ENCODE results near the gene CAPN13.

The CAPN13 gene

GRCh38 chr2:30769481-30769780 is 37.8 kb downstream of the CAPN13 start:
- H3K27me3 ChIP-seq (ENCODE audit: insufficient read depth, low read length): no peaks in the 10 kb centered on the region
- no peak overlapping the region for H3K9ac ChIP-seq (ENCODE audit: low read length)
- no peaks in the 10 kb centered on the region for H3K9me3 ChIP-seq (ENCODE audit: low read length)
- H3K4me1 ChIP-seq (ENCODE audit: insufficient read depth, low read length, severe bottlenecking): no peaks in the 10 kb centered on the region
- H3K27ac ChIP-seq (ENCODE audit: low read depth, low read length, poor library complexity, severe bottlenecking): no peak overlapping the region
- no peak overlapping the region for H3K4me2 ChIP-seq (ENCODE audit: low read length)
- no peak overlapping the region for H2AFZ ChIP-seq (ENCODE audit: low read length)
- TF ChIP-seq CTCF (IDR thresholded peaks at IDR 0.05; ENCODE audit: low read length) (no peak), EZH2 (IDR thresholded peaks at IDR 0.05; ENCODE audit: borderline replicate concordance, low read length) (no peak)
- no peaks in the 10 kb centered on the region for H3K79me2 ChIP-seq (ENCODE audit: insufficient read depth, low read length)
- H3F3A ChIP-seq (ENCODE audit: insufficient read depth, low read length): no peaks in the 10 kb centered on the region
- H4K20me1 ChIP-seq (ENCODE audit: insufficient read depth, low read length): no peaks in the 10 kb centered on the region
- no peak overlapping the region for H3K4me3 ChIP-seq (ENCODE audit: low read depth, low read length, poor library complexity, severe bottlenecking)
- no peaks in the 10 kb centered on the region for H3K9me2 ChIP-seq (ENCODE audit: low read depth, low read length)
- no peaks in the 10 kb centered on the region for H3K36me3 ChIP-seq (ENCODE audit: insufficient read depth, low read length)

GRCh38 chr2:30768708-30769480 is 38.4 kb downstream of the CAPN13 start:
- H3K9me3 ChIP-seq (ENCODE audit: low read length): no peaks in the 10 kb centered on the region
- H3K27ac ChIP-seq (ENCODE audit: low read depth, low read length, poor library complexity, severe bottlenecking): no peak overlapping the region
- TF ChIP-seq CTCF (IDR thresholded peaks at IDR 0.05; ENCODE audit: low read length) (no peak), EZH2 (IDR thresholded peaks at IDR 0.05; ENCODE audit: borderline replicate concordance, low read length) (no peak)
- H3K9ac ChIP-seq (ENCODE audit: low read length): no peak overlapping the region
- no peaks in the 10 kb centered on the region for H4K20me1 ChIP-seq (ENCODE audit: insufficient read depth, low read length)
- no peaks in the 10 kb centered on the region for H3K79me2 ChIP-seq (ENCODE audit: insufficient read depth, low read length)
- no peak overlapping the region for H3K4me3 ChIP-seq (ENCODE audit: low read depth, low read length, poor library complexity, severe bottlenecking)
- no peaks in the 10 kb centered on the region for H3K9me2 ChIP-seq (ENCODE audit: low read depth, low read length)
- no peaks in the 10 kb centered on the region for H3K27me3 ChIP-seq (ENCODE audit: insufficient read depth, low read length)
- H3K36me3 ChIP-seq (ENCODE audit: insufficient read depth, low read length): no peaks in the 10 kb centered on the region
- H3K4me1 ChIP-seq (ENCODE audit: insufficient read depth, low read length, severe bottlenecking): no peaks in the 10 kb centered on the region
- H3K4me2 ChIP-seq (ENCODE audit: low read length): no peak overlapping the region
- H3F3A ChIP-seq (ENCODE audit: insufficient read depth, low read length): no peaks in the 10 kb centered on the region
- no peak overlapping the region for H2AFZ ChIP-seq (ENCODE audit: low read length)

GRCh38 chr2:30768036-30768686 is 39.1 kb downstream of the CAPN13 start:
- no peak for TF ChIP-seq EZH2 (IDR thresholded peaks at IDR 0.05; ENCODE audit: borderline replicate concordance, low read length)
- TF ChIP-seq CTCF (IDR thresholded peaks at IDR 0.05; ENCODE audit: low read length): no peak
- Histone ChIP-seq H3K4me2 (ENCODE audit: low read length) (no peak overlapping the region), H3K4me1 (ENCODE audit: insufficient read depth, low read length, severe bottlenecking) (no peaks in the 10 kb centered on the region), H3K36me3 (ENCODE audit: insufficient read depth, low read length) (no peaks in the 10 kb centered on the region), H3K9me3 (ENCODE audit: low read length) (no peaks in the 10 kb centered on the region), H3K9me2 (ENCODE audit: low read depth, low read length) (no peaks in the 10 kb centered on the region), H3K9ac (ENCODE audit: low read length) (no peak overlapping the region), H3K27ac (ENCODE audit: low read depth, low read length, poor library complexity, severe bottlenecking) (no peak overlapping the region), H2AFZ (ENCODE audit: low read length) (no peak overlapping the region), H3F3A (ENCODE audit: insufficient read depth, low read length) (no peaks in the 10 kb centered on the region), H3K4me3 (ENCODE audit: low read depth, low read length, poor library complexity, severe bottlenecking) (no peak overlapping the region), H3K79me2 (ENCODE audit: insufficient read depth, low read length) (no peaks in the 10 kb centered on the region), H4K20me1 (ENCODE audit: insufficient read depth, low read length) (no peaks in the 10 kb centered on the region), H3K27me3 (ENCODE audit: insufficient read depth, low read length) (no peaks in the 10 kb centered on the region)
